GM21390 (cell line): ENCODE measurements around the gene SMPD2.
"Not testable (repeated sequence)": the region's sequence is repeated elsewhere in the genome, so short reads cannot be mapped to it uniquely, and the experiment has no call there.

Experiments used
- ATAC-seq: cut with Tn5 transposase; IDR thresholded peaks from one replicate; pipeline ENCODE4 v1.9.1; 2021; ENCODE audit not compliant: unreplicated experiment

The SMPD2 gene

DNA sequence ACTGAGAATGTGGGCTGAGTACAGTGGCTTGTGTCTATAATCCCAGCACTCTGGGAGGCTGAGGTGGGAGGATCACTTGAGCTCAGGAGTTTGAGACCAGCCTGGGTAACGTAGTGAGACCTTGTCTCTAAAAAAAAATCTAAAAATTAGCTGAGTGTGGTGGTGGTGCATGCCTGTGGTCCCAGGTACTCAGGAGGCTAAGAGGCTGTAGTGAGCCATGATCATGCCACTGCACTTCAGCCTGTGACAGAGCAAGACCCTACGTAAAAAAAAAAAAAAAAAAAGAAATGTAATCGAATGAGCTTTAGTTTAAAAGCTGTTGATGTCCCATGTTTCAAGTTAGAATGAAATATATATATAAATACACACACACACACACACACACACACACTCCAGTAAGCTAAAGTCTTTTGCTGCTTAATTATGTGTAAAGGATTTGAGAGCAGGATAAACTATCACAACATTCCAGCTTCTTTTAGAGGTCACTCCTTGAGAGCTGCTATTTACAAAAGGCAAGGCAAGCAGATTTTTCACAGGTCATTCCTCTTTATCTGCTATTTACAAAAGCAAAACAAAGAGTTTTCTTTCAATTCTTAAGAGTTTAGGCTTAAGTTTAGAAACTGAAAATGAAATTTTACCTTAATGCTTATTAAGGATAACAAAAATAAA, 19.8 kb downstream of the SMPD2 start:
- no peak for ATAC-seq

DNA sequence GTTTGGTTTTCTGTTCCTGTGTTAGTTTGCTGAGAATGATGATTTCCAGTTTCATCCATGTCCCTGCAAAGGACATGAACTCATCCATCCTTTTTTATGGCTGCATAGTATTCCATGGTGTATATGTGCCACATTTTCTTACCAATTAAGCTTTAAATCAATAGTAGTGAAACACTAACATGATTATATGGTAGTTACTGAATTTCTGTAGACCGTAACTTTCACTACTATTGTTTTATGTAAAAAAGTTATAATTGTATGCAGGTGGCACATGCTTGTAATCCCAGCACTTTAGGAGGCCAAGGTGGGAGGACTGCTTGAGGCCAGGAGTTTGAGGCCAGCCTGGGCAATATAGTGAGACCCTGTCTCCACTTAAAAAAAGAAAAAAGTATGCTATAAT, 20.7 kb downstream of the SMPD2 start:
- not testable (repeated sequence) for ATAC-seq

DNA sequence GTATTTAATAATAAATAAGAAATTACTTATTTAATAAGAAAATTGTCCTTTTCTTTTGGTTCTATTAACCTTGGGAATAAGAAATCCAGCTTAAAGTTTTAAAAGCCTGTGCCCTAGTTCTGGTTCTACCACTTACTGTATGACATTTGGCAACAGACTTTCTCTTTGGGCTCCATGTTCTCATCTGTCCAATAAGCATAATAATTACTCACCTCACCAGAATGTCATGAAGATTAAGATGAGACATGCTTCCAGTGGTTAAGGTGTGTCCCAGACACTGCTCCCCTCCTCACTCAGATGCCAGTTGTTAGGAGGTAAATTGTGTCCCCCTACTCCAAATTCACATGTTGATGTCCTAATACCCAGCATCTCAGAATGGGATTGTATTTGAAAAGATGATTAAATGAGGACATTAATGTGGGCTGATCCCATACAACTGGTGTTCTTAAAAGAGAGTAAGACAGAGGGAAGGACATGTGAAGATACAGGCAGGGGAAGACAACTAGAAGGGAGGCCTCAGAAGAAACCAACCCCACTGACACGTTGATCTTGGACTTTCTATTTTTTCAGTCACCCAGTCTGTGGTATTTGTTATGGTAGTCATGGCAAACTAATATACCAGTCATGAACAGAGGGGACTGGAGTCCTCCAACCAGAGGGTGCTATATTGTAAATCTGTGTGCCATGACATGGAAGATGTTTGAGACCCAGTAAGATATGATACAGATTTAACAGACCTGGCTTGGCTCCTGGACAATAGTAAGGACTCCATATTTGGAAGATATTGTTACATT, 21.4 kb downstream of the SMPD2 start:
- ATAC-seq = no peak

GRCh38 chr6:109465772-109466171, 25.2 kb downstream of the SMPD2 start:
- ATAC-seq = no peak

- ATAC-seq = no peak
Observed at GRCh38 chr6:109466212-109466923, 25.8 kb downstream of the SMPD2 start.

GRCh38 chr6:109467696-109468095, 27.2 kb downstream of the SMPD2 start:
- no peak for ATAC-seq

DNA sequence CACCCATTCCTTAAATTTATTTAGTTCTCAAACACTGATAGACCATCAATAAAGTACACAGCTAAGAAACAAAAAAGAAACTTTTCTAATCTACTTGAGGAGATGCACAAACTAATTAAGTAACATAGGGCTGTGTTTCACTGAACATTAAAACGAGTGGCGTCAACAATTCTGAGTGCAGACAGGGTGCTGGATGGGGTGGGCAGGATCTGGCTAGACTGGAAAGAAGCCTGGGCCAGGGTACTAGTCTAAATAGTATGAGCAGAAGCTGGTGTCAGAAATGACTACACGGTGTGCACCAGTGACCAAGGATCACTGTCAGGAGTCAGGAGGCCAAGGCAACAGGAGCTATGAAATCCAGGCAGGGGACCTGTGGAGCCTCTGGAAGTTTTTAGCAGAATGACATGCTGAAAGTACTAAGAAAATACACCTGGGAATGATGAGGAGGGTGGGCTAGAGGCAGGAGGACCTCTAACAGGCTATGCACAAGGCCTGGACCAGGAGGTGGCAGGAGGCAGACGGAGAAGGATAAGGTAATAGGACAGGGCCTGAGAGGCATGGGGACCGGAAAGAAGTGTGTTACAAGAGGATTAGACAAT, 29.2 kb downstream of the SMPD2 start:
- no peak for ATAC-seq

DNA sequence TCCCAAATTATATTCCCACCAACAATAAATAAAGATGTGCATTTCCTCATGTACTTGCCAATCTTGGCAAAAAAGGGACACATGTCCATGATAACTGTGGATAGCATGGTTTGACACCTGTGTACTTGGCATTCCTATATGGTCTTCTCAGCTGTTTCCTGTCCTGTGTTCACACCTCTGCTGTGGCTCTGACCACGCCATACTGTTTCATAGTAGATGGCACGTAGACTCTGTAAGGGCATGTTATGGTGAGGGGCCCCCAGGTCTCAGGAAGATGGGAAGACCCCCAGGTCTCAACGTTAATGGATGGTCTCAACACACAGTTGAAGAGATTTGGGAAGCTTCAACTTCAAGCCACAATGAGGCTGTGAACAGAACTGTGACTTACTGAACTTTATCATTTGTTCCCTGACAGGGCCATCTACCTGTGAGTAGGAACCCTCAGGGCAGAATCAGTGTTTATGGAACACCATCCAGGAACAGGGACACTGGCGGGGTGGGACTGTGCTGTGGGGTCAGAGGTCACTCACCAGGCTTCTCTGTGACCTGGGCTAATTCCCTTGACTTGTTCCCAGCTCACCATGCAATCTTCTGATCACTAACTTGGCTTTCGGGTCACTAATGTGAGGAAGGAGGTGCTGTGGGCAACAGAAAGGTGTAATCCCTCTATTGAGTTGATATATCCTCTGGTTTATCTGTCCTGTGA, 30.7 kb downstream of the SMPD2 start:
- no peak for ATAC-seq

DNA sequence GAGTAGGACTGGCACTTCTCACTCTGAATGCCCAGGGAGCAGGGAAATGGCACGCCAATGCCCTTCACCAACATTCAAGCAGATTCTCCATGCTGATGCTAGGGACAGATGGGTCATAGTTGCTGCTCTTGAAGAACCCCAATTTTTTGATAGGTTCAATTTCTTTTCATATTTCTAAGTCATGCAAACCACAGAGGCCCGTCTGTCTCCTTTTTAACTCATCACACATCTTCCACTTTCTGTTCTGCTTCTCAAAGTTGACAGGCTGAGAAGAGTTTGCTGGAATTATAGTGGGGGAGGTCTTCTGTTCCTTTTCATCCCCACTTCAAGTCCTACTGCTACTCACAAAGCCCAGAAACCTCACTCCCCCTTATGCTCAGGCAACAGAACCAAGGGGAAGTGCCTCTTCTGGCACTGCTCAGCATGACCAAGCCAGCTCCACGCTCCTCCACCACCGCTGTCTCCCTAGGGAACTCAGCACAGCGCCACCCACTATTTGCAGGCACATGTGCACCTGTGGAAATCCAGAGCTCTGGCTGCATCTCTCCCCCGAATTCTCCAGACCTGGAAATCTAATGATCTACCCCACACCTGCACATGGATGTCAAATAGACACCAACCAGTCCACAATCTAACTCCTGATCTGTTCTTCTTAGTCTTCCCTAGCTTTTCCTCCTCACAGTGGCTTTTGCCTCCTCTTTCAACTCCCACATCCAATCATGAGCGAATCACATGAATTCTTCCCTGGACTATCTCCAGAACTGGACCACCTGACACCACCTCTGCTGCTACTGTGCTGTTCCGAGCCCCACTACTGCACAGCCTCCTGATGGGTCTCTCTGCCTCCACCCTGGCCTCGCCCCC, 31.8 kb downstream of the SMPD2 start:
- peak; percentile 59 for ATAC-seq

- ATAC-seq = no peak
Observed at GRCh38 chr6:109473120-109473519, 32.6 kb downstream of the SMPD2 start.

- no peak for ATAC-seq
Observed at GRCh38 chr6:109474995-109475394, 34.5 kb downstream of the SMPD2 start.

DNA sequence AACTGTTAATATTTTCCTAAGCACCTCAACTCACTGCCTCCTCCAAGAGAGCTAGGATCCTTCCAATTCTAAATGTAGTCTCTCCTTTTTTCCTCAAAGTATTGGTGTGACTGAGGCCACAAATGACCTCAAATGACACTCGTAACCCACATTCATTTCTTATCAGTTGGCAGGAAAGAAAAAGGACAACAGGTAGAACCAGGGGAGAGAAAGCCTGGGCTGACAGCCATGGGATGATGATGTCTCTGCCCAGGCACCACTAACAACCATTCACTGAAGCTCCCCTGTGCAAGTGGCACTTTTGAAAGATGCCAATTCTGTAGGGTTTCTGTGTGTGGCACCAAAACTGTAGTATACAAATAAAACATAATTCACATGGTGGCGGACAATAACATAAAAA, 35.1 kb downstream of the SMPD2 start:
- ATAC-seq = no peak

DNA sequence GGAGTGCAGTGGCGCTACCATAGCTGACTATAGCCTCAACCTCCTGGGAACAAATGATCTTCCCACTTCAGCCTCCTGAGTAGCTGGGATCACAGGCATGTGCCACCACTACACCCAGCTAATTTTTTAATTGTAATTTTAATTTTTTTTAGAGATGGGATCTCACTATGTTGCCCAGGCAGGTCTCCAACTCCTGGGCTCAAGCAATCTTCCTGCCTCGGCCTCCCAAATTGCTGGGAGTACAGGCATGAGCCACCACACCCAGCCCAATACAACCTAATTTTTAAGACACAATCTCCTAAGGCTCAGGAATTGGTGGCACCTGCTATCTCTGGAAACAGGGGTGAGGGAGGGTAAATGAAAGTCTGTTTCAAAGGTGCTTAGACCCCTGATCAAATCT, 36.7 kb downstream of the SMPD2 start:
- ATAC-seq = no peak

DNA sequence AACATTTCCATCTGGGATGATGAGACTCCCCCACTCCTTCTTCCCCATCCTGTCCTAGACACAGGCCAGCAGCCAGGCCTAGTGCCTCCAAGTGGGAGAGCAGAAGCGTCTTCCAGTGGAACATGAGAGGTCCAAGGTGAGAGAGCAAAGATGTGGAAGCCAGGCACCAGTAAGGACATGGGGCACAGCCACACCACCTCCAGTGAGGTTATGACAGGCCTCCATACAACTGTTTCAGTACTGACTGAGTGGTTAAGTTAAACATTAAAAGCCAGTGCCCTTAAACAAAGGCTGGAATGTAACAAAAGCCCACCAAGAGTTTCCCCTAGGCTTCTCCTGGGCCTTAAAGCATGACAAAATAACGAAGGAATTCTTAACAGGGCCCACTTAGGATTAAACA, 37.2 kb downstream of the SMPD2 start:
- no peak for ATAC-seq

- ATAC-seq = no peak
Observed at GRCh38 chr6:109478222-109478805, 37.8 kb downstream of the SMPD2 start.

GRCh38 chr6:109478841-109479624, 38.5 kb downstream of the SMPD2 start:
- no peak for ATAC-seq

- ATAC-seq = no peak
Observed at GRCh38 chr6:109480993-109481480, 40.5 kb downstream of the SMPD2 start.

DNA sequence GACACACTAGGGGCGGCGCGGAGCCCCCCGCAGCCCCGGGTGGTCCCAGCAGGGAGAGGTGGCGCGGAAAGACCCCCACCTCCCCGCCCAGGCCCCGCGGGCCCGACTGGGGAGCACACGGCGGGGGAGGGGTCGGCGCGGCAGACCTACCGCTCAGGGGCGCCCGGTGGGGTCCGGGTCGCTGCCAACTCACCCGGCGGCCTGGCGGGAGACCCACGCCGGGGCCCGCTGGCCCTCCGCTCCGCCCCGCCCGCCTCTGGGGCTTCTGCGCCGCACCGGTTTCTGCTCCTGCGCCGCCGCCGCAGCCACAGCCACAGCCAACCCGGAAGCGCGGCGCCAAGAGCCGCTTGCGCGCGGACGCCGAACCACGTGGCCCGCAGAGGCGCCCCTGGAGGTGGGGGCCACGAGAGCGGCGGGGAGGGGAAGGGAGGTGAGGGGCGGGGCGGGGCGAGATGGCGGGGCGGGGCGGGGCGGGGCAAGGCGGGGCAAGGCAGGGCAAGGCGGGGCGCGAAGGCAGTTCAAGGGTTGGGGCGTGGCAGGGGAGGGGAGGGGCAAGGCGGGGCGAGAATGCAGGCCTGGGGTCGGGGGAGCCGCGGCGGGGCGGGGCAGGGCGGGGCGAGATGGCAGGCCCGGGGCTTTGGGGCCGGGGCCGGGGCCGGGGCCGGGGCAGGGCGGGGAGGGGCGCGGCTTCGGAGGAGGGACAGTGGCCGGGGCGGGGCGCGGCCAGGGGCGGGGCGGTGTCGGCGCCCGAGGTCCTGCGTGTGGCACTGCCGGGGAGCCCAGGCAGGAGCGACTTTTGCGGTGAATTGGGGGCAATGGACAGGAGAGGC, 42.6 kb downstream of the SMPD2 start, which contains the start of gene ZBTB24:
Gene ZBTB24, minus strand, starts transcription at position 315 of the 830 bp plus-strand sequence. CDS start 1,193 bp downstream, outside the sequence.
- ATAC-seq = peak; percentile 88
